ENCODE measurements around the gene LRRC71.

- TF ChIP-seq REST (IDR thresholded peaks at IDR 0.05; ENCODE audit: low read depth, low read length) (no peak), USF2 (IDR thresholded peaks at IDR 0.05; ENCODE audit: borderline replicate concordance, low read depth, low read length) (no peak), SIN3A (IDR thresholded peaks at IDR 0.05; ENCODE audit: borderline replicate concordance, low read depth, low read length) (no peak), RCOR1 (IDR thresholded peaks at IDR 0.05; ENCODE audit: low read length) (no peak), RFX5 (IDR thresholded peaks at IDR 0.05; ENCODE audit: low read length) (no peak), MAX (IDR thresholded peaks at IDR 0.05; ENCODE audit: low read depth) (no peak), EP300 (IDR thresholded peaks at IDR 0.05; ENCODE audit: borderline replicate concordance in 1 of 2, low read depth in 1 of 2, low read length in 1 of 2) (no peak), EZH2phosphoT487 (IDR thresholded peaks at IDR 0.05; ENCODE audit: borderline replicate concordance, low read depth) (no peak), POLR2AphosphoS5 (IDR thresholded peaks at IDR 0.05; ENCODE audit: low read depth, low read length) (no peak), JUND (IDR thresholded peaks at IDR 0.05) (no peak)
- TF ChIP-seq, protein P1, sequence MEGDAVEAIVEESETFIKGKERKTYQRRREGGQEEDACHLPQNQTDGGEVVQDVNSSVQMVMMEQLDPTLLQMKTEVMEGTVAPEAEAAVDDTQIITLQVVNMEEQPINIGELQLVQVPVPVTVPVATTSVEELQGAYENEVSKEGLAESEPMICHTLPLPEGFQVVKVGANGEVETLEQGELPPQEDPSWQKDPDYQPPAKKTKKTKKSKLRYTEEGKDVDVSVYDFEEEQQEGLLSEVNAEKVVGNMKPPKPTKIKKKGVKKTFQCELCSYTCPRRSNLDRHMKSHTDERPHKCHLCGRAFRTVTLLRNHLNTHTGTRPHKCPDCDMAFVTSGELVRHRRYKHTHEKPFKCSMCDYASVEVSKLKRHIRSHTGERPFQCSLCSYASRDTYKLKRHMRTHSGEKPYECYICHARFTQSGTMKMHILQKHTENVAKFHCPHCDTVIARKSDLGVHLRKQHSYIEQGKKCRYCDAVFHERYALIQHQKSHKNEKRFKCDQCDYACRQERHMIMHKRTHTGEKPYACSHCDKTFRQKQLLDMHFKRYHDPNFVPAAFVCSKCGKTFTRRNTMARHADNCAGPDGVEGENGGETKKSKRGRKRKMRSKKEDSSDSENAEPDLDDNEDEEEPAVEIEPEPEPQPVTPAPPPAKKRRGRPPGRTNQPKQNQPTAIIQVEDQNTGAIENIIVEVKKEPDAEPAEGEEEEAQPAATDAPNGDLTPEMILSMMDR (IDR thresholded peaks at IDR 0.05), result no peak
Measured at GRCh38 chr1:156904187-156904959, 16.1 kb upstream of the LRRC71 start.
